ENCODE results near the gene RANGAP1. TPM values are rescaled to one million over a fixed set of nuclear protein-coding genes. Genes with fewer than 3 reads are reported as not detected.
A peak's percentile ranks its signal among the peaks of the same experiment; 100 is the strongest.

The RANGAP1 gene
- total RNA-seq, 4 donors from 2014 or later, result 42.0 to 78.7 (median 60.3) TPM

- Histone ChIP-seq H3K27ac (no peak overlapping the region), H3K36me3 (peaks cover 0 to under 1% (median 0%) of the 10 kb centered on the region in 3 donors), H3K9me3 (no peaks in the 10 kb centered on the region), H3K4me3 (no peak overlapping the region), H3K4me1 (peaks cover 0 to 26% (median 18%) of the 10 kb centered on the region in 4 donors), H3K27me3 (no peaks in the 10 kb centered on the region)
- 70 to 77% methylated on average over 10 of the region's 10 CpGs for WGBS, 2 donors
- TF ChIP-seq CTCF (IDR thresholded peaks at IDR 0.05) (no peak), EP300 (IDR thresholded peaks at IDR 0.05) (no peak), POLR2A (IDR thresholded peaks at IDR 0.05) (no peak)
- DNase-seq (ENCODE audit: low spot score in 2 of 2), result no peak
Measured at GRCh38 chr22:41201141-41201540, 84.8 kb downstream of the RANGAP1 start.

- no peaks in the 10 kb centered on the region for H3K9me3 ChIP-seq
- DNase-seq (ENCODE audit: low spot score in 2 of 2), result no peak
- no peaks in the 10 kb centered on the region for H3K27me3 ChIP-seq
- H3K27ac ChIP-seq, result peak overlapping the region in 3 of 4 donors; percentile 37 to 78 (median 45)
- peak overlapping the region; percentile 46 to 83 (median 76) for H3K4me3 ChIP-seq
- no peak for TF ChIP-seq CTCF (IDR thresholded peaks at IDR 0.05)
- TF ChIP-seq EP300 (IDR thresholded peaks at IDR 0.05), result no peak
- no peak for TF ChIP-seq POLR2A (IDR thresholded peaks at IDR 0.05)
- H3K4me1 ChIP-seq, result peaks cover 0 to 17% (median 14%) of the 10 kb centered on the region in 4 donors
- 2 to 3% methylated on average over 9 of the region's 9 CpGs for WGBS, 2 donors
- H3K36me3 ChIP-seq, result no peaks in the 10 kb centered on the region
Measured at GRCh38 chr22:41198027-41198580, 87.9 kb downstream of the RANGAP1 start.

DNA sequence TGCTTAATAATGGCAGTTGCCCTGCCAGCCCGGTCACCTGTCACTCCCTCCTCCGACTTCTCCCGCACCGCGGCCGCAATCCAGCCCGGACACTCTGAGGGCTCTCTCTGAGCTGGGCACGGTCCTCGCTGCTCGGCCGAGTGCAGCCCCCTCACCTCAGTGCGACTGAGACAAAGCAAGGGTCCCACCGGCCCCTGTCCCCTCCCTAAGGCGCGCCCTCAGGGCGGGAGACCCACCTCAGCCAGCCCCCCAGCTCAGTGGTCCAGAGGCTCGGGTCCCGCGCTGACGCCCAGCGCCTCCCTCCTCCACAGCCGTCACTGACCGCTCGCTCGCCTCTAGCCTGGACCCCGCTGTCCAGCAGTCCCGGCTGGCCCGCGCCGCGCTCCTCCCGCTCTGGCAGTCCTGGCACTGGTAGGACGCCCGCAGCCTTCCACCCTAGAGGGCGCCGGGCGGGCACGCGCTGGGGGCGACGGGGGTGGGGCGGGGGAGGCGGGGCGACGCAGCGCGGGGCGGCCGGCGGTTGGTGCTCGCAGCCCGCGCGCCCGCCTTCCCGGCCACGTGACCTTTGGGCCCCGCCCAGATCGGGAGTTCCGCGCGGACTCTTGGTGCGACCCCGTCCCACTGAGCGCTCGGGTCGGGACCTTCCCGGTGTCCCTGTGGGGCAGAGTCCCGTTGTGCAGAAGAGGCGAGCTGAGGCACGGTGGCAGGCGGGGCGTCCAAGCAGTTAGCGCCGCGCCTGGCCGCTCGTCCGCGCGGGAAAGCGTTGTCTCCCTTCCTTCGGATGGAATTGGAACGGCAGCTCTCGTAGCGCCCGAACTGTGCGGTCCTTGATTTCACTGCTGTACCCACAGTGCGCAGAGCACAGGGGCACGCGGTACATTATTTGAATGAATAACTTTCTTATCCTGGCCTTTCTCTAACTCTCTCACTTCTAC, 88.7 kb downstream of the RANGAP1 start:
- WGBS, 2 donors, result 0 to 1% methylated on average over 52 to 59 of the region's 91 CpGs
- H3K27ac ChIP-seq, result peak overlapping the region in 3 of 4 donors; percentile 45 to 78 (median 62)

More for the DNA sequence above, 88.7 kb downstream of the RANGAP1 start:
- peak; percentile 68 to 70 for DNase-seq (ENCODE audit: low spot score in 2 of 2)
- Histone ChIP-seq H3K36me3 (no peaks in the 10 kb centered on the region), H3K27me3 (no peaks in the 10 kb centered on the region), H3K4me1 (peaks cover 0 to 17% (median 14%) of the 10 kb centered on the region in 4 donors), H3K9me3 (no peaks in the 10 kb centered on the region), H3K4me3 (peak overlapping the region; percentile 46 to 83 (median 76))
- peak in 1 of 2 donors; percentile 60 for TF ChIP-seq EP300 (IDR thresholded peaks at IDR 0.05)
- TF ChIP-seq CTCF (IDR thresholded peaks at IDR 0.05), result peak in 3 of 5 experiments; percentile 10 to 40 (median 30)
- TF ChIP-seq POLR2A (IDR thresholded peaks at IDR 0.05), result no peak

Small RNA genes within 50 kb of the gene (small RNA-seq; reads per million reads assigned to genes)
- gene MIR6889, result not detected

Other genes starting within 250 kb of the RANGAP1 start
- gene EP300, start 193.6 kb downstream of the RANGAP1 start, total RNA-seq, result 10 to 100 TPM; 75.8 to 97.7 (median 87.7) TPM
- 10 to 100 TPM; 21.2 to 27.4 (median 24.3) TPM for gene L3MBTL2, start 80.9 kb downstream of the RANGAP1 start, total RNA-seq
- gene CHADL, start 45.3 kb downstream of the RANGAP1 start, total RNA-seq, result 10 to 100 TPM; 25.3 to 32.0 (median 27.5) TPM
- 10 to 100 TPM; 45.0 to 74.9 (median 57.9) TPM for gene ZC3H7B, start 15.3 kb upstream of the RANGAP1 start, total RNA-seq
- gene TEF, start 95.8 kb upstream of the RANGAP1 start, total RNA-seq, result 10 to 100 TPM; 20.1 to 49.4 (median 43.9) TPM
- gene TOB2, start 160.6 kb upstream of the RANGAP1 start, total RNA-seq, result 10 to 100 TPM; 50.8 to 67.3 (median 56.9) TPM
- gene PHF5A, start 182.5 kb upstream of the RANGAP1 start, total RNA-seq, result 10 to 100 TPM; 32.6 to 51.5 (median 36.4) TPM
- 10 to 100 TPM; 69.9 to 91.1 (median 76.4) TPM for gene ACO2, start 182.9 kb upstream of the RANGAP1 start, total RNA-seq